ENCODE measurements around the gene HMX3.

DNA sequence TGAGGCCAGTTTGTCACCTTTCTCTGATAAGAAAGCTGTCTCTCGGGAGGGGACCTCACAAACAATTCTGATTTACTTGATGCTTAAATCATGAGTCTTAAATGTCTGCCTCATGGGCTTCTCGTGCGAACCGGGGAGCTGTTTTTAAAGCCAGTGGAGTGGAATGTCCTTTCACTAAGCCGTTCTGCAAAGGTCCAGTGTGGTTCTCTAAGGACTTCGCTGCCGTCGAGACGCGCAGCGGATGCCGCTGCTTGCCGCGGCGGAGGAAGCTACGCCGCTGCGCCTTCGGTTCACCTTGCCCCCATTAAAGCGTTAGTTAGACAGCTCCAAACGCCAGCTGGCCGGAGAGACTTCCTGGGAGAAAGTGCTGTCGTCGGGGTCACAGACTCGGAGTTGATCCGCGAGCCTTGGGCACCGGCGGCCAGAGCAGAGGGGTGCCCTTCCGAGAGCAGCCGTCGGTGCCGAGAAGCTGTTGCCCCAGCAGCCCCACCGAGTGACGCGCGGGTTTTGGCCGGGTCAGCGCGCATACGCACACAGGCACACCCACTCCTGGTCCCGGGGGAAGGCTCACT lies 1.3 kb upstream of the HMX3 start:
- TF ChIP-seq, protein P1, sequence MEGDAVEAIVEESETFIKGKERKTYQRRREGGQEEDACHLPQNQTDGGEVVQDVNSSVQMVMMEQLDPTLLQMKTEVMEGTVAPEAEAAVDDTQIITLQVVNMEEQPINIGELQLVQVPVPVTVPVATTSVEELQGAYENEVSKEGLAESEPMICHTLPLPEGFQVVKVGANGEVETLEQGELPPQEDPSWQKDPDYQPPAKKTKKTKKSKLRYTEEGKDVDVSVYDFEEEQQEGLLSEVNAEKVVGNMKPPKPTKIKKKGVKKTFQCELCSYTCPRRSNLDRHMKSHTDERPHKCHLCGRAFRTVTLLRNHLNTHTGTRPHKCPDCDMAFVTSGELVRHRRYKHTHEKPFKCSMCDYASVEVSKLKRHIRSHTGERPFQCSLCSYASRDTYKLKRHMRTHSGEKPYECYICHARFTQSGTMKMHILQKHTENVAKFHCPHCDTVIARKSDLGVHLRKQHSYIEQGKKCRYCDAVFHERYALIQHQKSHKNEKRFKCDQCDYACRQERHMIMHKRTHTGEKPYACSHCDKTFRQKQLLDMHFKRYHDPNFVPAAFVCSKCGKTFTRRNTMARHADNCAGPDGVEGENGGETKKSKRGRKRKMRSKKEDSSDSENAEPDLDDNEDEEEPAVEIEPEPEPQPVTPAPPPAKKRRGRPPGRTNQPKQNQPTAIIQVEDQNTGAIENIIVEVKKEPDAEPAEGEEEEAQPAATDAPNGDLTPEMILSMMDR (IDR thresholded peaks at IDR 0.05; ENCODE audit: borderline replicate concordance, extremely low read depth, low read length, poor library complexity, severe bottlenecking) = no peak
- no peak for TF ChIP-seq EZH2 (IDR thresholded peaks at IDR 0.05; ENCODE audit: borderline replicate concordance, low read depth, low read length, severe bottlenecking)

All from DND-41 (cell line).